Measurements from ENCODE around the gene SHMT2. TPM values are rescaled to one million over a fixed set of nuclear protein-coding genes. Genes with fewer than 3 reads are reported as not detected.

Gene SHMT2
- total RNA-seq, 1 experiment from 2014 or later: 298 TPM

DNA sequence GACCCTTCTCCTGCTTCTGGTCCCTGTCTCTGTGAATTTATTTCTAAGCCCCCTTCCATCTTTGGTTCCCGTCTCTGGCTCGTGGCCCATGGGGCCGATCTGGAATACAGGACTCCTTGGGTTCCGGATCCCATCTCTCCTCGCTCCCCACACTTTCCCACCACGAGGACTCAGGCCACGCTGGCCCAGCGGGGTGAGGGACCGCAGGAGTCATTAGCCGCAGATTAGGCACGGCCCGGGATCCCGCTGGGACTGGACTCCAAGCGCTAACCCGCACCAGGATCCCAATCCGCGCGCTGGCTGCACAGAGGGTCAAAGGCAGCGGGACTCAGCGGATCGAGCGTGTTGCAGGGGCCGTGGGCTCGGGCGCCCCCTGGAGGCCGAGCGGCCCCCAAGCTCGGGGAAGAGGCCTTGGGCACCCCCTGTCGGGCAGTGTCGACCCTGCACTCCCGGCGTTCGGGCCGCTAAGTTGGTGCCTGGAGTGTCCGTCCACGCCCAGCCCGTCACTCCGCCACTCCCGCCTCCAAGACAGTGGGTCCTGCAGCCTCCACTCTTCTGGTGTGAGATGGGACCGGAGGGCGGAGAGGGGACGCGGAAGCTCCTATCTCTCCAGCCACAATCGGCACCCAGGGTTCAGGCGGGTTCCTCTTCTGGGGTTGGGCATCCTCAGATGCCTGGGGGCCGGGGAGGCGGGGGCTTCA lies 9.5 kb downstream of the SHMT2 start:
- DNase-seq (ENCODE audit: low spot score): peak; percentile 89

DNA sequence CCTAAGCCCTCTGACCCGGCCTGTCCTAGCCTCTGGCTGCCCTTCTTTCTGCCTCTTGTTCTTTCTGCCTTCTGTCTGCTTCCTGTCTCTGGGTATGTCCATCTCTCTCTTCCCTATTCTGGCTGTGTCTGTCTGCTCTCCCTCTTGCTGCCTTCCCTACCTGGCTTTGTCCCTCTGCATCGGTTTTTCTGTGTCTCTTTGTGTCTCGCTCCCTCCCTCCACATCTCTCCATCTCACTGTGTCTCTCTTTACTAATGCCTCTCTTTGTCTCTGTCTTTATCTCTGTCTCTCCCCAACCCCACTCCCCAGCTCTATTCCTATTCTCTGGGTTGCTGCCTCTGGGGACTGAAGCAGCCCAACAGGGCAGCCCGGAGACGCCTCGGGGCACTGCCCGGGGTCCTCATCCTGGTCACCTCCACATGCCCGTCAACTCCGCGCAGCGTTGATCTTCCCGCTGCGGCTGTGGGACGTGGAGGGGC lies 10.1 kb downstream of the SHMT2 start:
- no peak for DNase-seq (ENCODE audit: low spot score)

GRCh38 chr12:57240066-57240921 lies 10.8 kb downstream of the SHMT2 start:
- peak; percentile 48 for DNase-seq (ENCODE audit: low spot score)

- no peak for DNase-seq (ENCODE audit: low spot score)
Observed at GRCh38 chr12:57240926-57241401, 11.5 kb downstream of the SHMT2 start.

- no peak for DNase-seq (ENCODE audit: low spot score)
Observed at GRCh38 chr12:57241402-57242310, 12.1 kb downstream of the SHMT2 start.

- peak; percentile 24 for DNase-seq (ENCODE audit: low spot score)
Observed at GRCh38 chr12:57242329-57242690, 12.8 kb downstream of the SHMT2 start.

DNA sequence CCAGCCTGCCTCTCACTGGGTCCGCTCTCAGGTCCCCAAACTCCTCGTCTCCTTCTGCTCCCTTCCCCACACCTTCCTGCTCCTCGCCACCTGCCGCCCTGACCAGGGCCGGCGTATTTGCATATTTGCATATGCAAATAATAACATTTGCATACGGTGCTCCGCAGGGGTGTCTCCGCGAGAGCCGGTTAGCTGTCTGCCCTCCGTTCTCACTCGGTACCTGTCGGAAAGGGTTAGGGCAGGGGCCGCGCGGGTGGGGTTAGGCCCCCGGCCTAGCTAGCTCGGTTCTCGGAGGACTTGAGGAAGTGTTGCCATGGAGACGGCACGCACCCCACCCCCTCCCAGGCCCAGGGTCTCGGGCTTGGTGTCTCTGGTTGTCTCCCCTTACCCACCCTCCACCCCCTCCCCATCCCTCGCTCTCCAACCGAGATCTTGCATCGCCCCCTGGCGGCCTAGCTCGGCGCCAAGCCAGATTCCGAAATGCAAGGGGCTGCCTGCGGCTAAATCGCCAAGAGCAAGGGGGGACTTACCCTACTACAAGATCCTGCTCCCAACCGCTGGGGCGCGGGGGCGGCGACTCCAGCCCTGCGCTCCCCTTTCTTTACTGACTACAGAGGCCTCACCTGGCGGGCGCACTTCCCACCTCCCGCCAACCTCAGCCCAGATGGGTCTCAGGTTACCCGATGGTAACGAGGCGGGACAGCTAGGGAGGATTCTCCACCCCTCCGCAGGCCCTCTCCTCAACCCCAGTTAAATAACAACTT lies 13.4 kb downstream of the SHMT2 start:
- DNase-seq (ENCODE audit: low spot score): peak; percentile 64

DNA sequence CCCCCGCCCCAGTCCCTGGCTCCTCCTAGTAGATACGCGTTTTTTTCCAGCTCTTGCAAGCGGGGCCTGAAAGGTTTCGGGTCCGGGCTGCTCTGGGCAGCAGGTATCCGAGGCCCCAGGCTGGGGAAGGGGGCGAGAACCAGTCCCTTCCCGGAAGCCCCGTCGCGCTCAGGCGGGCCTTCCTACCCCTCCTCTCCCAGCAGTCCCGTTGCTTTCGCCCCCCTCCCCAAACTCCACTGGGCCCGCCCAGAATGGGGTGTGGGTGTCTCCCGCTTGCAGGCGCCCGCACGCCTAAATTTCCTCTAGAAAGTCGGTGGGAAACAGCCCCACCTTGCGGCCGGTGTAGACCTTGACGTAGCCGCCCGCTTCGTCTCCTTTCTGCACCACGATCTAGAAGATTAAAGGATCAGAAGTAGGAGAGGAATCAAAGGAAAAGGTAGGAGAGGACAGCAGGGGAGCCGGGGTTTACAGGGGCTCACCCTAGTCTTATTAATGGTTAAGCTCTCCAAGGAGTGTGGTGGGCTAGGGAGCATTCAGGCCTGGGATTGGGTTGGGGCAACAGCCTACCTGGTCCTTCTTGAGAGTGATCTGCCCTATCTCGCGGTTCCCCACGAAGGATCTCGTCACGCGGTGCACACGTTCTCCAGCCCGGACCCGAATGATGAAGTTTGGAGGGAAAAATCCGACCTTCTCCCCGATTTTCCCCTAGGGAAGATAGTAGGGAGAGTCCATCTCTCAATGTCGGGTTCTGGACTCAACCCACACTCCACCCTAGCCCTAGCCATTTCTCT lies 14.2 kb downstream of the SHMT2 start:
- DNase-seq (ENCODE audit: low spot score): peak; percentile 85

DNA sequence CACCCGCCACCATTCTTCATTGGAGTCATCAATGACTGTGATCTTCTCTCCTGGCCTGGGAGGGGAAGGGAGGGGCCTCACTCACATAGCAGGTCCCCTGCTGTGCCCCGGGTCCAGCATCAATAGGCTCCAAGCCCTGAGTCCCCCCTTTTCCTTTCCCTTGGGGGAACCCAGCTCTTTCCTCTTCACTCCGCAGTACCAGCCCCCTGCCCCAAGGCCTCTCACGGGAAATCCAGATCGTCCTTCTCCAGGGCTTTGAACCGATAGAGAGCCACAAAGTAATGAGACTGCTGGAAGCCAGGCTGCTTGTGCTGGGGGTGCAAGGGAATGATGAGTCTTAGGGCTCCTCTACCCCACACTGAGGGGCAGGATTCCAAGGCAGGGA lies 14.8 kb downstream of the SHMT2 start:
- DNase-seq (ENCODE audit: low spot score): no peak

DNA sequence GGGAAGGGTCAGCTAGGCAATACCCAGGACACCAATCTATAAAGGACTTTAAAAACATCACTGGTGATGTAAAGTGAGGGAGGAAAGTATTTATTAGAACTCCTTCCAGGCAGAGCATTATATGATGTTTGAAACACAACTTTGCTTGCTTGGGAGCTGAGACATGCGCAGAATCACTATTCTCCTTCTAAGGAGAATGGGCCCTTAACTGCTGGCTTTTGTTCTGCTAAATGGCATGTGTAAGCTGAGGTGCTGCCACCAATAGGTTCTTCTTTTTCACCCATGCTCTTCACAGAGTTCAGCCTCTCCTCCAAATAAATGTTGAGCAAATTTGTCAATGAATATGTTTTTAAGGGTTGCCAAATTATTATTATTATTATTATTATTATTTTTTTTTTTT lies 17.5 kb downstream of the SHMT2 start:
- DNase-seq (ENCODE audit: low spot score): no peak

- DNase-seq (ENCODE audit: low spot score): no peak
Observed at GRCh38 chr12:57248934-57249742, 19.6 kb downstream of the SHMT2 start.

DNA sequence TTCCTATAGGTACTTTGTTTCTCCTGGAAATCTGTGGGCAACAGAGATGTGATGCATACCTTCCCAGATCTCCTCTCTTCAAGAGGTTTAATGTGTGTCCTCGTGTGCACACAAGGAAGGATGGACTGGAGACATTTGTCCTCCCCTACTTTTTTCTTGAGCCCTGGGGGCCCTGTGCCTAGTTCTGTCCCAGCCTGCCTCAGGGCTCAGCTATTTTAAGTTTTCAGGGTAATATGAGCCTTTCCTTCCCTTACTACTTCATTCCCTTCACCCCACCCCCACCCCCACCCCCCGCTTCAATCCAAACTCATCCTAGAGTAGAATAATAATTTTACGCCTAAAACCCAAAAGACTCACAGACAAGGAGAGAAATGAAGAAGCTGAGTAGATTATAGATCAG lies 21.0 kb downstream of the SHMT2 start:
- no peak for DNase-seq (ENCODE audit: low spot score)

GRCh38 chr12:57250956-57251355 lies 21.4 kb downstream of the SHMT2 start, which contains the start of gene STAC3:
STAC3 (minus strand) TSS chr12:57251187; CDS start chr12:57249636, 1,551 bp downstream.
- no peak for DNase-seq (ENCODE audit: low spot score)

GRCh38 chr12:57254506-57255280 lies 25.2 kb downstream of the SHMT2 start:
- no peak for DNase-seq (ENCODE audit: low spot score)

GRCh38 chr12:57255916-57256315 lies 26.4 kb downstream of the SHMT2 start:
- no peak for DNase-seq (ENCODE audit: low spot score)

DNA sequence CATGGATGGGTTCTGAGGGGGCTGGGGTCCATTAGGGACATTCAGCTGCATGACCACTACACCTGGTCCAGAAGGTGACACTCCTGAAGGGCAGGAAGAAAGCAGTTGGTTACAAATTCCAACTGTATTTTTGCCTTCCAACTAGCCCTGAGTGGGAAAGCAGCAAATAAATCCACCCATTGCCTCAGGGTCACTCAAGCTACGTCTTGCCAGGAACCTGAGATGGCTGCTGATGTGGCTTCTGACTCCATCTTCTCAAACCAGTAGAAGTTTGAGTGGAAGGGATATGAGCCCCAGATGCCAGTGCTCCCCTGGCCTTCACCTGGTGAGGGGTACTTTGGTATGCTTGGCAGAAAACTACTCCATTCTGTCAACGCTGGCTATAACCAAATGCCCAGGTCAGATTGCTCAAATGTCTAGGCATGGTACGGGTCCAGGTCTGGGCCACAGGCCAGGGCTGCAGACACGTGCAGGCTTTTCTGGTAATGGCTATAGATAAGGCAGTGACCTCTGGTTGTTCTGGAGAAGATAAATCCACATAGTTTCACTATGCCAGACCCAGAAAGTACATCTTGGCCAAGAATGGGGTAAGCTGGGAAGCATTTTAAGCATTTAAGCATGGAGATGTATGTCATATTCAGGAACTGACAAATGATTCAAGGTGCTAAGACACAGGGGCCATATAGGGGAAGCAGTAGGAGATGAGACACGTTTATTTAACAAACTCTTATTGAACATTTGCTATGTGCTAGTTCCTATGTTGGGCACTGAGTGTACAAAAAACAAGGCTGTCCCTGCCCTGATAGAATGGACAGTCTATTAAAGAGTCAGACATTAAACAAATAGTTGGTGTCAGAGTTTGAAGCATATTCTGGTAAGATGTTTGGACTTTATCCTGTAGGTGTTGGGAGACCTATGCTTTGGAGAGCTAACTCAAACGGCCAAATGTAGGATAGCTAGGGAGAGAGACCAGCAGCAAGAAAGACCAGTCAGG lies 29.8 kb downstream of the SHMT2 start:
- no peak for DNase-seq (ENCODE audit: low spot score)

- no peak for DNase-seq (ENCODE audit: low spot score)
Observed at GRCh38 chr12:57260366-57260765, 30.9 kb downstream of the SHMT2 start.
